MM.1S (cell line): ENCODE measurements around the gene PRKAR1B.

Source experiments
- CTCF ChIP-seq: fragments of 300-600 bp; sonication (generic); IDR thresholded peaks from 2 replicates; pipeline ENCODE4 v1.5.1; 2016; ENCODE audit warnings: antibody characterized with exemption, low read length, mixed read lengths
- EZH2 ChIP-seq: fragments of 300-600 bp; sonication (generic); optimal IDR thresholded peaks from 2 replicates; pipeline ENCODE3; 2017; ENCODE audit warnings: low read depth, mild to moderate bottlenecking, antibody characterized with exemption, low read length, mixed read lengths
- EZH2phosphoT487 ChIP-seq: fragments of 300-600 bp; sonication (generic); IDR thresholded peaks from 2 replicates; pipeline ENCODE4 v1.6.1; 2018; ENCODE audit warnings: antibody characterized with exemption, low read length

GRCh38 chr7:714251-714671 is 12.8 kb downstream of the PRKAR1B start:
- TF ChIP-seq CTCF: no peak
- no peak for TF ChIP-seq EZH2
- TF ChIP-seq EZH2phosphoT487: no peak
